Measurements from ENCODE around the gene GPSM1.

DNA sequence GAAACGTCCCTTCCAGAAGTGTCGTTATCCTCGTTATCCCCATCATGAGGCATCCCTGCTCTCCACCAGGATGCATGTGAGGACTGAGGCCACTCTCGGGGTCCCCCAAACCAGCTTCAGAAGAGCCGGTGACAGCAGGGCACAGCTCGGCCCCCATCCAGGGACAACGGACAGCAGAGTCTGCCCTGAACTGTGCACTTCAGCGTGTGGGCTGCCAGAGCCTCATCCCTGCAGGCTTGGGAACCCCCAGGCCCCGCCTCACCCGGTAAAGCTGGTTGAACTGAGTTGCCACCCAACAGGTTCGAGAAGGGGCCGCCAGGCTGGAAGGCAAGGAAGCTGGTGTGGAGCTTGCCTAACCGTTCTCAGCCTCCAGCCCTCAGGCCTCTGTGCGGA, 46.8 kb downstream of the GPSM1 start:
- TF ChIP-seq, protein P1, sequence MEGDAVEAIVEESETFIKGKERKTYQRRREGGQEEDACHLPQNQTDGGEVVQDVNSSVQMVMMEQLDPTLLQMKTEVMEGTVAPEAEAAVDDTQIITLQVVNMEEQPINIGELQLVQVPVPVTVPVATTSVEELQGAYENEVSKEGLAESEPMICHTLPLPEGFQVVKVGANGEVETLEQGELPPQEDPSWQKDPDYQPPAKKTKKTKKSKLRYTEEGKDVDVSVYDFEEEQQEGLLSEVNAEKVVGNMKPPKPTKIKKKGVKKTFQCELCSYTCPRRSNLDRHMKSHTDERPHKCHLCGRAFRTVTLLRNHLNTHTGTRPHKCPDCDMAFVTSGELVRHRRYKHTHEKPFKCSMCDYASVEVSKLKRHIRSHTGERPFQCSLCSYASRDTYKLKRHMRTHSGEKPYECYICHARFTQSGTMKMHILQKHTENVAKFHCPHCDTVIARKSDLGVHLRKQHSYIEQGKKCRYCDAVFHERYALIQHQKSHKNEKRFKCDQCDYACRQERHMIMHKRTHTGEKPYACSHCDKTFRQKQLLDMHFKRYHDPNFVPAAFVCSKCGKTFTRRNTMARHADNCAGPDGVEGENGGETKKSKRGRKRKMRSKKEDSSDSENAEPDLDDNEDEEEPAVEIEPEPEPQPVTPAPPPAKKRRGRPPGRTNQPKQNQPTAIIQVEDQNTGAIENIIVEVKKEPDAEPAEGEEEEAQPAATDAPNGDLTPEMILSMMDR (IDR thresholded peaks at IDR 0.05 in 8 of 11, conservative IDR thresholded peaks at IDR 0.05 in 3 of 11) = no peak
- TF ChIP-seq POLR2A (IDR thresholded peaks at IDR 0.05) (no peak), POLR2AphosphoS5 (IDR thresholded peaks at IDR 0.05) (no peak)
